ENCODE results near the gene GPC6. TPM values are rescaled to one million over a fixed set of nuclear protein-coding genes. Genes with fewer than 3 reads are reported as not detected.

GPC6 gene
- total RNA-seq, 2 experiments from 2014 or later: not detected

DNA sequence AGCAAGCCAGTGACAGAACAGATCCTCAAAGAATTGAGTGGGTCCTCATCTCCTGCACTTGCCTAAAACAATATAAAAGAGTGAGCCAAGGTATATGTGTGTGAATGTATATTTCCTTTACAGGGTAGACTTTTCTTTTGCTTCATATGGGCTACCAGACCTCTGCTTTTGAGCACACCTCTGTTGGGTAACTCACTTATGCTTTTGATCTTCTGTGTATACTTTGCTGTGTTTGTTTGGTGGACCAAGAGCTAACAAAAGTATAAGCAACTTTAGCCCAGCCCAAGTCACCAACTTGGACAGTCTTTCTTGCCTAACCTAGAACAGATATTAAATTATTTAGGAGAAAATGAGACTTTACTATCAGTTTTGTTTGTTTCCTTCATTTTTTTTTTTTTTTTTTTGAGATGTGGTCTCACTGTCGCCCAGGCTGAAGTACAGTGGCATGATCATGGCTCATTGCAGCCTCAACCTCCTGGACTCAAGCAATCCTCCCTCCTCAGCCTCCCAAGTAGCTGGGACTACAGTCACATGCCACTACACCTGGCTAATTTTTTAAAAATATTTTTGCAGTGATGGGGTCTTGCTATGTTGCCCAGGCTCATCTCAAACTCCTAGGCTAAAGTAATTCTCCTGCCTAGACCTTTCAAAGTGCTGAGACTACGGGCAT, 739.8 kb downstream of the GPC6 start:
- no peak overlapping the region for H3K4me2 ChIP-seq (ENCODE audit: low read length)
- BruUV-seq (replicated peaks): no TSS peak
- no peak overlapping the region for H3K27ac ChIP-seq (ENCODE audit: low read depth, low read length, poor library complexity, severe bottlenecking)
- POLR2A ChIA-PET: no interaction called here
- TF ChIP-seq, protein P1, sequence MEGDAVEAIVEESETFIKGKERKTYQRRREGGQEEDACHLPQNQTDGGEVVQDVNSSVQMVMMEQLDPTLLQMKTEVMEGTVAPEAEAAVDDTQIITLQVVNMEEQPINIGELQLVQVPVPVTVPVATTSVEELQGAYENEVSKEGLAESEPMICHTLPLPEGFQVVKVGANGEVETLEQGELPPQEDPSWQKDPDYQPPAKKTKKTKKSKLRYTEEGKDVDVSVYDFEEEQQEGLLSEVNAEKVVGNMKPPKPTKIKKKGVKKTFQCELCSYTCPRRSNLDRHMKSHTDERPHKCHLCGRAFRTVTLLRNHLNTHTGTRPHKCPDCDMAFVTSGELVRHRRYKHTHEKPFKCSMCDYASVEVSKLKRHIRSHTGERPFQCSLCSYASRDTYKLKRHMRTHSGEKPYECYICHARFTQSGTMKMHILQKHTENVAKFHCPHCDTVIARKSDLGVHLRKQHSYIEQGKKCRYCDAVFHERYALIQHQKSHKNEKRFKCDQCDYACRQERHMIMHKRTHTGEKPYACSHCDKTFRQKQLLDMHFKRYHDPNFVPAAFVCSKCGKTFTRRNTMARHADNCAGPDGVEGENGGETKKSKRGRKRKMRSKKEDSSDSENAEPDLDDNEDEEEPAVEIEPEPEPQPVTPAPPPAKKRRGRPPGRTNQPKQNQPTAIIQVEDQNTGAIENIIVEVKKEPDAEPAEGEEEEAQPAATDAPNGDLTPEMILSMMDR (conservative IDR thresholded peaks at IDR 0.05; ENCODE audit: low read length): no peak
- TF ChIP-seq EZH2phosphoT487 (IDR thresholded peaks at IDR 0.05; ENCODE audit: borderline replicate concordance, low read depth, low read length): no peak
- no peaks in the 10 kb centered on the region for H3K9me3 ChIP-seq (ENCODE audit: low read length)
- no peaks in the 10 kb centered on the region for H4K20me1 ChIP-seq (ENCODE audit: insufficient read depth, low read length)
- H3K79me2 ChIP-seq (ENCODE audit: insufficient read depth, low read depth, low read length): no peaks in the 10 kb centered on the region
- H3K4me3 ChIP-seq (ENCODE audit: low read depth, low read length, poor library complexity, severe bottlenecking): no peak overlapping the region
- intact Hi-C loops (cut with micrococcal nuclease; ENCODE audit: unreplicated experiment): no loop called here
- no peaks in the 10 kb centered on the region for H3K4me1 ChIP-seq (ENCODE audit: insufficient read depth, low read length, poor library complexity, severe bottlenecking)
- H3K9me2 ChIP-seq (ENCODE audit: insufficient read depth, low read length): no peaks in the 10 kb centered on the region
- H3K36me3 ChIP-seq (ENCODE audit: insufficient read depth, low read length): no peaks in the 10 kb centered on the region
- no peak for DNase-seq (ENCODE audit: low spot score)
- H2AFZ ChIP-seq (ENCODE audit: low read length): no peak overlapping the region
- CTCF ChIA-PET (ENCODE audit: unreplicated experiment): no interaction called here

DNA sequence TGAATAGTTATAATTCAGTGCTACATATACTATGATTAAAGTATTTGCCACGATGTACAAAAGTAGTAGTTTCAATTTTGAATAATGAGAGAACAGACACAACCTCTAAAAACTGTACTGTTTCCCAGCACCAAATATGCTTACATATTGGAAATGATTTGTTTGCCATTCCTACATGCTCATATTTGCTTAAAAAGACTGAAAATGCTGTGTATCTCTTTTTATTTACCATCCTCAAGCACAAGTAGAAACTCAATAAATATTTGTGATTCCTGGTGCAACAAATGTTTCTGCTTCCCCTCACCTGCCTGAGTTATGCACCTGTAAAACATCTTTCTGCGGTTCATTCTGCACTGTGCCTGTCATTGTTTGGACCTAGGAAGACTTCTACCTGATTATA, 740.7 kb downstream of the GPC6 start:
- Histone ChIP-seq H3K4me2 (ENCODE audit: low read length) (no peak overlapping the region), H3K36me3 (ENCODE audit: insufficient read depth, low read length) (no peaks in the 10 kb centered on the region), H3K4me3 (ENCODE audit: low read depth, low read length, poor library complexity, severe bottlenecking) (no peak overlapping the region), H4K20me1 (ENCODE audit: insufficient read depth, low read length) (no peaks in the 10 kb centered on the region), H3K79me2 (ENCODE audit: insufficient read depth, low read depth, low read length) (no peaks in the 10 kb centered on the region), H2AFZ (ENCODE audit: low read length) (no peak overlapping the region), H3K9me3 (ENCODE audit: low read length) (no peaks in the 10 kb centered on the region), H3K27ac (ENCODE audit: low read depth, low read length, poor library complexity, severe bottlenecking) (no peak overlapping the region), H3K4me1 (ENCODE audit: insufficient read depth, low read length, poor library complexity, severe bottlenecking) (no peaks in the 10 kb centered on the region), H3K9me2 (ENCODE audit: insufficient read depth, low read length) (no peaks in the 10 kb centered on the region)
- DNase-seq (ENCODE audit: low spot score): no peak
- intact Hi-C loops (cut with micrococcal nuclease; ENCODE audit: unreplicated experiment): no loop called here
- BruUV-seq (replicated peaks): no TSS peak
- POLR2A ChIA-PET: no interaction called here
- CTCF ChIA-PET (ENCODE audit: unreplicated experiment): no interaction called here
- TF ChIP-seq, protein P1 (conservative IDR thresholded peaks at IDR 0.05; ENCODE audit: low read length): no peak
- TF ChIP-seq EZH2phosphoT487 (IDR thresholded peaks at IDR 0.05; ENCODE audit: borderline replicate concordance, low read depth, low read length): no peak

DNA sequence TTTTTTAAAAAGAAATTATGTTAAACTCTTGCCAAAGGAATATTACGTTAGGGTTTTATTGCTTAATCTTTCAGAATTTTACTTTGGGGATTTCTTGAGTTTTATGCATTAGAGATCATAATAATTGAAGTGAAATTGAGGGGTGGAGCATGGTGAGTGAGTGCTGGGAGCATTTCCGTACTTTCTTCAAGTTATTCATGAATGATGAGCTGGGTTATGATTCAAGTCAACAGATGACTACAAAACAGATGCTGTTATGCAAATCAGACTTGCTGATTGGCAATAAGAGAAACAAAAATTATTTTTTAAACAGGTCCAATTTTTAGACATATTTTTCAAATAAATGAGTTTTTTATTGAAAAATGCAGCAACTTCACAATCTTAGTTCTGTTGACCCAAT, 748.6 kb downstream of the GPC6 start:
- DNase-seq (ENCODE audit: low spot score): no peak
- TF ChIP-seq EZH2phosphoT487 (IDR thresholded peaks at IDR 0.05; ENCODE audit: borderline replicate concordance, low read depth, low read length): no peak
- TF ChIP-seq, protein P1 (conservative IDR thresholded peaks at IDR 0.05; ENCODE audit: low read length): no peak
- Histone ChIP-seq H3K27ac (ENCODE audit: low read depth, low read length, poor library complexity, severe bottlenecking) (no peak overlapping the region), H3K9me3 (ENCODE audit: low read length) (no peaks in the 10 kb centered on the region), H2AFZ (ENCODE audit: low read length) (no peak overlapping the region), H4K20me1 (ENCODE audit: insufficient read depth, low read length) (no peaks in the 10 kb centered on the region), H3K79me2 (ENCODE audit: insufficient read depth, low read depth, low read length) (no peaks in the 10 kb centered on the region), H3K9me2 (ENCODE audit: insufficient read depth, low read length) (no peaks in the 10 kb centered on the region), H3K36me3 (ENCODE audit: insufficient read depth, low read length) (no peaks in the 10 kb centered on the region), H3K4me2 (ENCODE audit: low read length) (no peak overlapping the region), H3K4me3 (ENCODE audit: low read depth, low read length, poor library complexity, severe bottlenecking) (no peak overlapping the region), H3K4me1 (ENCODE audit: insufficient read depth, low read length, poor library complexity, severe bottlenecking) (no peaks in the 10 kb centered on the region)
- intact Hi-C loops (cut with micrococcal nuclease; ENCODE audit: unreplicated experiment): no loop called here
- BruUV-seq (replicated peaks): no TSS peak
- CTCF ChIA-PET (ENCODE audit: unreplicated experiment): no interaction called here
- POLR2A ChIA-PET: interaction anchor here (0.7 kb wide), 1 partner anchor 148 kb away, joined by 3 read pairs; no protein-coding TSS in a partner anchor

All from OCI-LY7 (cell line).